GM19023 (cell line): ENCODE results near the gene ZNF568.

ENCODE experiments used
- ATAC-seq: cut with Tn5 transposase; IDR thresholded peaks from one replicate; pipeline ENCODE4 v1.9.1; 2021; ENCODE audit warnings: mild to moderate bottlenecking, moderate library complexity; ENCODE audit not compliant: unreplicated experiment

ZNF568 gene

DNA sequence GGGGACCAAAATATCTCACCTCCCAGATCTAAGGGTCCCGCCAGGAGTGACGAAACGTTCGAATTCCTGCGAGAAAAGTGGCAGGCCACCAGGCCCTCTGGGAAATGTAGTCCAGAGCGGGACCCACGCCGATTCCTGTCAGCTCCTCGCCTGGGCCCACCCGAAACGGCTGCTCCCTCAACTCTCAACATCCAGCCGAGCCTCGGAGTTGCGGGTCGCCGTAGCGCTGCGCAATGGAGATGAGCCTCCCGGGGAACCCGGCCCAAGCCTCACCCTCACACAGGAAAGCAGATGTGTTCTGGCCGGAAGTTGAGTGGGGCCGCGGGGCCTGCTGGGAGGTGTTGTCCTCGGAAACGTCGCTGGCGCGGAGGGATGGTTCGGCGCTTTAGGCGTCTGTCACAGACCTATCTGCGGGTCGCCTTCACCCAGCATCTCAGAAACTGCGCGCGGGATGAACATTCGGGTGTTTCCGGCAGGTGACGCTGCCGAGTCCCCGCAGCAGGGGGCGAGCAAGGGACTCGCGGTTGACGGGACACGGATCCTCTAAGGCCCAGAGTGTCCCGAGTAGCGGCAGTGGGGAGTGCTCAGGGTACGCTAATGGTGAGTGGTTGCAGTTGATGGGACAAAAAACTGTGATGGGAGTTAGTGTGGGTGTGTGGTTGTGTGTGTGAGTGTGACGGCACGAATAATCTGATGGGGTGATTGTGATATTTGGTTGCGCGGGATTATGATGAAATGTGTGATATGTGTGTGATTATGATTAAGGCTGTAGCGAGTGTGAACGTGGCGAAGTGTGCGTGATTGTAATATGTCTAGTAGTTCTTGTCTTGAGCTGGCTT lies at the start of gene ZNF568, which contains the start of gene ZNF829:
TSS of gene ZNF568 (plus strand) at position 341 of the 839 bp plus-strand sequence. CDS start 6,439 bp downstream, outside the sequence.
TSS of gene ZNF829 (minus strand) at position 300 of the 839 bp plus-strand sequence. CDS start 1,124 bp downstream, outside the sequence.
- peak; percentile 98 for ATAC-seq

DNA sequence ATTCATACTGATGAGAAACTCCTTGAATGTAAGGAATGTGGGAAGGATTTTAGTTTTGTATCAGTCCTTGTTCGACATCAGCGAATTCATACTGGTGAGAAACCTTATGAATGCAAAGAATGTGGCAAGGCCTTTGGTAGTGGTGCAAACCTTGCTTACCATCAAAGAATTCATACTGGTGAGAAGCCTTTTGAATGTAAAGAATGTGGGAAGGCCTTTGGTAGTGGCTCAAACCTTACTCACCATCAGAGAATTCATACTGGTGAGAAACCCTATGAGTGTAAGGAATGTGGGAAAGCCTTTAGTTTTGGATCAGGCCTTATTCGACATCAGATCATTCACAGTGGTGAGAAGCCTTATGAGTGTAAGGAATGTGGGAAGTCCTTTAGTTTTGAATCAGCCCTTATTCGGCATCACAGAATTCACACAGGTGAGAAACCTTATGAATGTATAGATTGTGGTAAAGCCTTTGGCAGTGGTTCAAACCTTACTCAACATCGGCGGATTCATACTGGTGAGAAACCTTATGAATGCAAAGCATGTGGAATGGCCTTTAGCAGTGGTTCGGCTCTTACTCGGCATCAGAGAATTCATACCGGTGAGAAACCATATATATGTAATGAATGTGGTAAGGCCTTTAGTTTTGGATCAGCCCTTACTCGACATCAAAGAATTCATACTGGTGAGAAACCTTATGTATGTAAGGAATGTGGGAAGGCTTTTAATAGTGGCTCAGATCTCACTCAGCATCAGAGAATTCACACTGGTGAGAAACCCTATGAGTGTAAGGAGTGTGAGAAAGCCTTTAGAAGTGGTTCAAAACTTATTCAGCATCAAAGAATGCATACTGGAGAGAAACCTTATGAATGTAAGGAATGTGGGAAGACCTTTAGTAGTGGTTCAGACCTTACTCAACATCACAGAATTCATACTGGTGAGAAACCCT lies 38.9 kb upstream of the ZNF568 start:
- ATAC-seq, result no peak

DNA sequence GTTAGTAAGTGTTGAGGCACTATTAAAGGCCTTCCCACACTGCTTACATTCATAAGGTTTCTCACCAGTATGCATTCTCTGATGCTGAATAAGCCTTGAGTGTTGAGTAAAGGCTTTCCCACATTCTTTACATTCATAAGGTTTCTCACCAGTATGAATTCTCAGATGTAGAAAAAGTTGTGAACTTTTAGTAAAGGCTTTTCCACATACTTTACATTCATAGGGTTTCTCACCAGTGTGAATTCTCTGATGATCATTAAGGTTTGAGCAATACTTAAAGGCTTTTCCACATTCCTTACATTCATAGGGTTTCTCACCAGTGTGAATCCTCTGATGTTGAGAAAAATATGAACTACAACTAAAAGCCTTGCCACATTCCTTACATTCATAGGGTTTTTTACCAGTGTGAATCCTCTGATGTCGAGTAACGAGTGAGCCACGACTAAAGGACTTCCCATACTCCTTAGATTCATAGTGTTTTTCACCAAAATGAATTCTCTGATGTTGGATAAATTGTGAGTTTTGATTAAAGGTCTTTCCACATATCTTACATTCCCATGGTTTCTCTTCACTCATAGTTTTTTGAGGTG lies 24.3 kb upstream of the ZNF568 start:
- no peak for ATAC-seq

DNA sequence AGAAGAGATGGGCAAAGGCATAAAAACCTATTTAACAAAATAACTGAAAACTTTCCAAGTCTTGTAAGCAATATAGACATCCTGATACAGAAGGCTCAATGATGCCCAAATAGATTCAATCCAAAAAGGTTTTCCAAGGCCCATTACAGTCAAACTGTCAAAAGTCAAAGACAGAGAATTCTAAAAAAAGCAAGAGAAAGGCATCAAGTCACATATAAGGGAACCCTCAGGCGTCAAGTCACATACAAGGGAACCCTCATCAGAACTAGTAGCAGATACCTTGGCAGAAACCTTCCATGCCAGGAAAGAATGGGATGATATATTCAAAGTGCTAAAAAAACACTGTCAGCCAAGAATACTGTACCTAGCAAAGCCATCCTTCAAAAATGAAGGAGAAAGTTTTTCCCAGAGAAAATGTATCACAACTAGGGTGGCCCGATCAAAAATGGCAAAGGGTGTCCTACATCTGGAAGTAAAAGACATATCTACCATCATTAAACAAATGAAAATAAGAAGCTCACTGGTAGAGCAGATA lies 21.2 kb upstream of the ZNF568 start:
- no peak for ATAC-seq

DNA sequence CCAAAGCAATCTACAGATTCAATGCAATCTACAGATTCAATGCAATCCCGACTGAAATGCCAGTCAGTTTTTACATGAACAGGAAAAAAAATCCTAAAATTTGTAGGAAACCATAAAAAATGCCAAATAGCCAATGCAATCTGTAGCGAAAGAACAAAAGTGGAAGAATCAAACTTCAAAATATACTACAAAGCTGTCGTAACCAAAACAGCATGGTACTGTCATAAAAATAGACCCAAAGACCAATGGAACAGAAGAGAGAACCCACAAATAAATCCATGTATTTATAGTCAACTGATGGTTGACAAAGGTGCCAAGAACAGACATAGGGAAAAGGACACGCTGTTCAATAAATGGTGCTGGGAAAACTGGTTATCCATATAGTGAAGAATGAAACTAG lies 17.7 kb upstream of the ZNF568 start:
- ATAC-seq, result no peak

DNA sequence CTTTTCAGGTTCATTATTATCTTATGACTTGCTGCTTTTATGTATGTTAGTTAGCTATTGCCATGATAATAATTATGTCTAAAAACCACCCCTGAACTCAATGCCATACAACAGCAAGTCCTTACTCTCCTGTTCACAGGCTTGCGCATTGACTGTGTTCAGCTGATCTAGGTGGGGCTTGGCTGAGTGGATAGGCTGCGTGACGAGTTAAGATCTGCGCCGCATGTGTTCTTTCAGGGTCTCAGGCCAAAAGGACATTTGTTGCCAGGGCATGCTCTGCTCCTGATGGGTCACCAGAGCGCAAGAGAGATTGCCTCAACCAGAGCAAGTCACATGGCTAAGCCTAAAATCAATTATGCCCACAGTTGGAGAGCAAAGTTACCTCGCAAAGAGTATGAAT lies 859 bp downstream of the ZNF568 start:
- no peak for ATAC-seq

DNA sequence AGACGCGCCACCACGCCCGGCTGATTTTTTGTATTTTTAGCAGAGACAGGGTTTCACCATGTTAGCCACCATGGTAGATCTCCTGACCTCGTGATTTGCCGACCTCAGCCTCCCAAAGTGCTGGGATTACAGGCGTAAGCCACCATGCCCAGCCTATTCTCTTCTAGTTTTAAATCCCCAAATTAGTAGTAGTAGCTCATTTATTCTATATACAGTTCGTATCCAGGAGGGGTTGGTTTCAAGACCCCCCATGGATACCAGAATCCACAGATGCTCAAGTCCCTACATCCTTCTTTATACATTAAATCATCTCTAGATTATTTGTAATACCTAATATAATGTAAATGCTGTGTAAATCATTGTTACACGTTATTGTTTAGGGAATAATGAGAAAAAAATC lies 2.0 kb downstream of the ZNF568 start:
- no peak for ATAC-seq

DNA sequence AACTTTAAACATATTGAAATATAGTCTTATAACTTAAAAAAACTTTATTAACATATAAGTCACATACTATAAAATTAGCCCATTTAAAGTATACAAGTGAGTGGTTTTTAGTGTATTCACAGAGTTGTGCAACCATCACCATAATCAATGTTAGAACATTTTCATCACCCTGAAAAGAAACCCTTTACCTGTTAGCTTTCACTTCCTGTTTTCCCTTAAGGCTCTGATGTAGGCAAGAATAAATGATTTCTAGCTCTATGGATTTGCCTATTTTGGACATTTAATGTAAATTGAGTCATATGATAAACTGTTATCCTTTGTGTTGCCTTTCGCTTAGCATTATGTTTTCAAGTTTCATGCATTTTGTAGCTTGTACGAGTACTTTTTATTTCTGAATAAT lies 15.6 kb downstream of the ZNF568 start:
- ATAC-seq, result no peak

DNA sequence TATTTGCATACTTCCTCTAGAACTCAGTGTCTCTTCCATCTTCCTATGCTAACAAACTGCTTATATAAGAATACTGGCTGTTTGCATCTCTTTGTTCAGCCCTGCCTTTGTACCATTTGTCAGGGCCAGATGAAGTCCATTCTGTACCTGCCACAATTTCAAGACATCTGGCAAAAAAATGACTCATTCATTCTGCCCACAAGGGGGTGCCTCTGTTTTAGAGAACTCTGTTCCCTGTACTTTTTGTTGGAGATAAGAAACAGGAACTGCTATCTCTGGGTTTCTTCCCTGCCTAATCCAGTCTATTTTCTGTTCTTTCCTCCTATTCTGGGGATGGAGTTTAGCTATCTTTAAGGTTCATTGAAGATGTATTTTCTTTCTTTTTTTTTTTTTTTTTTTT lies 23.0 kb downstream of the ZNF568 start:
- ATAC-seq, result no peak

DNA sequence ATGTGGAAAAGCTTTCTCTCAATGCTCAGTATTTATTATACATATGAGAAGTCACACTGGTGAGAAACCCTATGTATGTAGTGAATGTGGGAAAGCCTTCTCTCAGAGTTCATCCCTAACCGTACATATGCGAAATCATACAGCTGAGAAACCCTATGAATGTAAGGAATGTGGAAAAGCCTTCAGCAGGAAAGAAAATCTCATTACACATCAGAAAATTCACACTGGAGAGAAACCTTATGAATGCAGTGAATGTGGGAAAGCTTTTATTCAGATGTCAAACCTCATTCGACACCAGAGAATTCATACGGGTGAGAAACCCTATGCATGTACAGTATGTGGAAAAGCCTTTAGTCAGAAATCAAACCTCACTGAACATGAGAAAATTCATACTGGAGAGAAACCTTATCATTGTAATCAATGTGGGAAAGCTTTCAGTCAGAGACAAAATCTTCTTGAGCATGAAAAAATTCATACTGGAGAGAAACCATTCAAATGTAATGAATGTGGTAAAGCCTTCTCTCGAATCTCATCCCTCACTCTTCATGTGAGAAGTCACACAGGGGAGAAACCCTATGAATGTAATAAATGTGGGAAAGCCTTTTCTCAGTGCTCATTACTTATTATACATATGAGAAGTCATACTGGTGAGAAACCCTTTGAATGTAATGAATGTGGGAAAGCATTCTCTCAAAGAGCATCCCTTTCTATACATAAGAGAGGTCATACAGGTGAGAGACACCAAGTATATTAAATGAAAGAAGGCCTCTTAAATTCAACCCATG lies 34.4 kb downstream of the ZNF568 start:
- ATAC-seq, result no peak

DNA sequence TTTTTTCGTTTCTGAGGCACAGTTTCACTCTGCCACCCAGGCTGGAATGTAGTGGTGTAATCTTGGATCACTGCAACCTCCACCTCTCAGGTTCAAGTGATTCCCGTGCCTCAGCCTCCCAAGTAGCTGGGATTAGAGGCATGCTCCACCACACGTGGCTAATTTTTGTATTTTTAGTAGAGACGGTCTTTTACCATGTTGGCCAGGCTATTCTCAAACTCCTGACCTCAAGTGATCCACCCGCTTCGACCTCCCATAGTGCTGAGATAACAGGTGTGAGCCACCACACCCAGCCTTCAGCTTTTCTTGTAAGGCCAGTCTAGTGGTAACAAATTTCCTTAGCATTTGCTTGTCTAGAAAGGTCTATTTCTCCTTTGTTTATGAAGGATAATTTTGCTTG lies 46.2 kb downstream of the ZNF568 start:
- no peak for ATAC-seq

DNA sequence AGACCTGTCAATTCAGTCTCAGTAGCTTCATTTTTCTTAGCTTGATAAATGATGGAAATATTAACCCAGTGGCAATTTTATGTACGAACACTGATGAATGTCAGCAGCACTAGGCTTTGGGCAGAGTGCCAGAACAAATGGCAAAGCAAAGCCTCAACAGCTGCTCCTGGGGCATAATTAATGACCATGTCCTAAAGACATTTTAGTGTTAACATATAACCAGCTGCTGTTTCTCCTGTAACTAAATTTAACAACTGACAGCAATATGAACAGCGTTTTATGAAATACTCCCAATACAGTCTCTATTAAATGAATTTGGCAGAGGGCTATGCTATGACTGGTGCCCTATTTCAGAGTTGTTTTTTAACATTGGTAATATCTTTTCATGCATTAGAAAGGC lies 47.1 kb downstream of the ZNF568 start:
- ATAC-seq, result no peak

DNA sequence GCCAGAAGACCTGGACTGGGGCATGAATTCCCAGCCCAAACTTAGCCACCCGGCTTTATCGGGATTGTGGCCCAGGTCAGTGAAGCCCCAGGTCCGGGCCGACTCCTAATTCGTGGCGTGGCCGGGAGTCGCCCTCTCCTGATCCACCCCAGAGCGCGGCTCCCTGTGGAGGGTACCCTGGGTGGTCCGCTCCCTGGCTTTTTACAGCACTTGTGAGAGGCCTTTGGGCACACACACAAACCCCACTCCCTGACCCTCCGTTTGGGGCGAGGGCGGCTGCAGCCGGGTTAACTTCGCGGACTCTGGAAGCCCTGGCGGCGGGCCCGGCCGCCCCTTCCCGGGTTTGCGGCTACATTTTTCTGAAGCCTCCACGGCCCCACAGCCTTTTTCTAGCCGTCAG lies 56.4 kb downstream of the ZNF568 start:
- no peak for ATAC-seq

DNA sequence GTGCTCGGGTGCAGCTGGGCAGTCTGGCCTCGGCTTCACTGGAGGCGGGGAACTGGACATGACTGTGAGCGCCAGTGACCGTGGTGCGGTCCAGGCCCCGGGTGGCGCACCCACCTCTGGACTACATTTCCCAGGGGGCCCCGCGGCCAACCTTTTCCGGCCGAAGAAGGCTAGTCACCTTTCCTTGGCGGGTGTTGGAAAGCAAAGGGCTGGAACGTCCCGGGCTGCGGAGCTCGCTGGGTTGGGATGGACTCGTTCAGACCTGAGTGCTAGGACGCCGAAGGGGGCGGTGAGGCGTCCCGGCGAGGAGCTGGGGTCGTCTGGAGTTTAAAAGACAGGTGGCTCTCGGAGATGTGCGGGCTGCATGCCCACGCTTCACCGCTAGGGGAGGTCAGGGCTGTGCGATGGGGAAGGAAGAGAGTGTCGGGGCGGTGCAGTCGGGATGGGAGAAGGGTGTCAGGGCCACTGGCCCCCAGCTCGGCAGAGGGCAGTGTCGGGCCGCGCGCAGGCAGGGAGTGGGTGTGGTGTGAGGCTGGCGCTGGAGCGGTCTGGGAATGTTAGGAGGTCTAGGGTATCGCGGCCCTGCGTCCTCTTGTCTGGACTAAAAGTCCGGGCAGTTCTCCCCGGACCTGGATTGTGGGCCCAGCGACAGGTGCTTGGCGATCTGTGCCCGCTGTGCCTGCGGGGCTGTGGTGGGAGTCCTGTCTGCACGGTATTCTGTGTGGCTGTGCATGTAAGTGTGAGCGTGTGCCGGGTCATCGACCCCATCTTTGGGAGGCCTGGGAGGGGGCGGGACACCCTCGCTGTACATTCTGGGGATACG lies 57.1 kb downstream of the ZNF568 start:
- ATAC-seq, result peak; percentile 79

DNA sequence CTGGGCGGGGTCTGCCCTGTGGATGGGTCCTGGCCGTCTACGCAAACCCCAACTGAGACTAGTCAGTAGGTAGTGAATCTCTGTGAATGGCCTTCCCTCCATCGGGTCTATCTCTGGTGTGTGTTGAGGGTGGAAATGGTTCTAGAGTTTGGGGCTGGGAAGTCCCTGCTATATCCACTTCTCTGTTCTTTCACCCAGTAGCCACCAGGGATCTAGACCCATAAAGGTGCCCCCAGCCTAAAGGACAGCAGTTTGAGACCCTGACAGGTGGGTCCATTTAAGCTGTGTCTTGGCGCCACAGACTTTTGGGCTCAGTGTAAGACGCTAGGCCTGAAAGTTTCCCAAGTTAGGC lies 57.7 kb downstream of the ZNF568 start:
- no peak for ATAC-seq

DNA sequence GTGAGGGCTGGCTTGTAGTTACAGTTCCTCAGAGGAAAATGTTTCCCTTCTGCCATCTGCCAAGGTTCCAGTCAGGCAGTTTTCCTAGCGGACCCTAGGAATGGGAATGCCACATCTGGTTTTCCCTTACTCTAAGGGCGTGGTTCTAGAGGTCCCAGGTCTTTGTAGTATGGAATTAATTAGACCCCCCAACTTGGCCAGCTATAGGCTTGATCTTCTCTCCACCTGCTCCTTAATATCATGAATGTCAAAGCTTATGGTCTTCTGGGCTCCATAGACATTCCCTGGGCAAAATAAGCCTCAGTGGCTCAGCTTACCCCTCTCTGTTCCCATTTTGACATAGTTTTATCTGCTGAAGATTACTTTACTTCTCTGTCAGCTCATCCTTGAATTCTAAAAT lies 70.0 kb downstream of the ZNF568 start:
- ATAC-seq, result no peak

DNA sequence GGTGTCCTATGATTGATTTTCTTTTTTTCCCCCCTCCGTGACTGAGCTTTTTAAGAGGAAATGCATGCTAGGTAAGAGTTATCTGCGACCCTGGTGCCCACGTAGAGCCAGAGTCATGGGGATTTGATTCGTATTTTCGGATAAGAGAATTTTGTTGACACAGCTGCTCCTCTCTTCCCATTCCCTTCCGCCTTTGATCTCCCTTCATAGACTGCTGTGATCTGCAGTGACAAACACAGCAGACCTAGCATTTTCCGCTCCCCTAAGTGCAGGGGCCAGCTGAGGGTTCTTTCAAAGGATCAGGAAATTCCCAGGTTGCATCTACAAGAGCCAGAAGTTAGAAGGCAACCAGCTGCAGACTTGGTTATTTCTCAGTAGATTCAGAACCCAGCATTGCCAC lies 70.5 kb downstream of the ZNF568 start:
- no peak for ATAC-seq

DNA sequence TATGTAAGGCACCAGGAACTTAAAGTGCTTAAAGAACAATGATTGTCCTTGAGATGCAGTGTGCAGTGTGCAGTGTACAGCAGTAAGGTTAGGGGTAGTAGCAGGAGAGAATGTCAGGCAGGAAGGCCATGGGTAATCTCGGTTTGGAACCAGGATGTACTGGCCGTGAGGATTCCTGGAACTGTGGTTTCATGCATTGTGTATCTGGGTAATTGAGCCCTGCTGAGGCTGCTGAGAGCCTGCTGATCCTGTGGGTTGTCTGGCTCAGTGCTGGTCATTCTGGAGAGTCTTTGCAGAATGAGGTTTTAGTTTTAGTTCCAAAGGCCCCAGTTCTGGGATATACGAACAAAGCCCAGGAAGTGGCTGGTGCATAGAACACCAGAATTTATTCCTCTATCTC lies 71.0 kb downstream of the ZNF568 start:
- no peak for ATAC-seq

DNA sequence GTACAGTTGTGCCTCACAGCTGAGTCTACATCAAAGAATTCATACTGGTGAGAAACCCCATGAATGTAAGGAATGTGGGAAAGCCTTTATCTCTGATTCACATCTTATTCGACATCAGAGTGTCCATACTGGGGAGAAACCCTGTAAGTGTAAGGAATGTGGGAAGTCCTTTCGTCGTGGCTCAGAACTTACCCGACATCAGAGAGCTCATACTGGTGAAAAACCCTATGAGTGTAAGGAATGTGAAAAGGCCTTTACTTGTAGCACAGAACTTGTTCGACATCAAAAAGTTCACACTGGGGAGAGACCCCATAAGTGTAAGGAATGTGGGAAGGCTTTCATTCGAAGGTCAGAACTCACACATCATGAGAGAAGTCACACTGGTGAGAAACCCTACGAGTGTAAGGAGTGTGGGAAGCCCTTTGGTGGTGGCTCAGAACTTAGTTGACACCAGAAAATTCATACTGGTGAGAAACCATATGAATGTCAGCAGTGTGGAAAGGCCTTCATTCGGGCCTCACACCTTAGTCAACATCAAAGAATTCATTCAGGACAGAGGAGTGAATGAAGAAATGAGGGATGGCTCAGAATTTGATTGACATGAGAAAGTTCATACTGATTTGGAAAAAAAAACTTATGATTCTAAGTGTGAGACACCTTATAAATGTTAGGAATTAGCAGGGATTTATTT lies 81.2 kb downstream of the ZNF568 start:
- ATAC-seq, result no peak
